Adipocyte (in vitro differentiated cells): ENCODE measurements around the gene SPOCK3.

ENCODE experiments used
- DNase-seq: peaks from one replicate; pipeline ENCODE4 v3.0.0-alpha.2; 2015; ENCODE audit warnings: low read depth
- H3K27me3 ChIP-seq: replicated peaks from 2 replicates; pipeline ENCODE4 v1.7.0; 2013; ENCODE audit warnings: mild to moderate bottlenecking, low read length, moderate library complexity; ENCODE audit not compliant: control insufficient read depth, insufficient read depth
- H3K36me3 ChIP-seq: 2 replicates; pipeline ENCODE4 v1.7.0; 2013; ENCODE audit warnings: low read length, mild to moderate bottlenecking, moderate library complexity; ENCODE audit not compliant: control insufficient read depth, insufficient read depth, severe bottlenecking
- H3K4me1 ChIP-seq: 2 replicates; pipeline ENCODE4 v1.7.0; 2013; ENCODE audit warnings: mild to moderate bottlenecking, low read length, moderate library complexity; ENCODE audit not compliant: control insufficient read depth, insufficient read depth
- H3K4me3 ChIP-seq: 2 replicates; pipeline ENCODE4 v1.7.0; 2013; ENCODE audit warnings: mild to moderate bottlenecking, low read length, moderate library complexity
- H3K9ac ChIP-seq: 2 replicates; pipeline ENCODE4 v1.7.0; 2013; ENCODE audit warnings: mild to moderate bottlenecking, low read length, moderate library complexity
- H3K9me3 ChIP-seq: 2 replicates; pipeline ENCODE4 v1.7.0; 2013; ENCODE audit warnings: mild to moderate bottlenecking, low read length, moderate library complexity; ENCODE audit not compliant: control insufficient read depth

SPOCK3 gene

DNA sequence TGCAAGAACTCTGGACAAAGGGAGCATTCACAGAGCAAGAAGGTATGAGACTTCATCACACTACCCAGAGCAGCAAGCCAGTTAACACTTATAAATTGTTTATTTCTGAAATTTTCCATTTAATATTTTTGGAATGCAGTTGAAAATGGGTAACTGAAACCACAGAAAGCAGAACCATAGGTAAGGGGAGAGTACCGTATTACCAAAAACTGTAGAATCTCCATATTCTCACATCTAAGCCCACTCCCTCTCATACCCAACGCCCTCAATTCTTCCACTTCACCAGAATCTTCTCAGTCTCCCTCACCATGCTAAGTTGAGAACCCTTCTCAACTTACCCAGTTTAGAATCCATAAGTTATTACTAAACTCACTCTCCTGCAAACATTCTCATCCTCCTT, 277.8 kb downstream of the SPOCK3 start:
- no peaks in the 10 kb centered on the region for H3K4me1 ChIP-seq
- no peaks in the 10 kb centered on the region for H3K27me3 ChIP-seq
- no peak for DNase-seq
- no peak overlapping the region for H3K4me3 ChIP-seq
- no peak overlapping the region for H3K9ac ChIP-seq
- H3K36me3 ChIP-seq: no peaks in the 10 kb centered on the region
- no peaks in the 10 kb centered on the region for H3K9me3 ChIP-seq

DNA sequence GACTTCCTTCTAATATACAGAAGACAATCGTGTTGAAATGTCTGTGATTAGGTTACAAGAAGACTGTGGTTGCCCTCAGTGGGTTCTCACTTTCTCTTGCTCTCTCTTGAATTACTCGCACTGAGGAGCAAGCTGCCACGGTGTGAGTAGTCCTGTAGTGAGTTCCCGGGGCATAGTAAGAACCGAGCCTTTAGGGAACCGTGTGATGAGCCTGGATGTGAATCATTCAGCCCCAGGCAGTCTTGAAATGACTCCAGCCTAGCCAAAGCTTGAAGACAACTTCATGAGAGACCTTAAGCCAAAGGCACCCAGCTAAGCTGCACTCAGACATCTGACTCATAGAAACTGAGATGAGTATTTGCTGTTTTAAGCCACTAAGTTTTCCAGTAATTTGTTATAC, 292.7 kb downstream of the SPOCK3 start:
- no peak overlapping the region for H3K9ac ChIP-seq
- no peaks in the 10 kb centered on the region for H3K27me3 ChIP-seq
- H3K9me3 ChIP-seq: no peaks in the 10 kb centered on the region
- H3K4me1 ChIP-seq: no peaks in the 10 kb centered on the region
- no peaks in the 10 kb centered on the region for H3K36me3 ChIP-seq
- DNase-seq: peak; percentile 60
- H3K4me3 ChIP-seq: no peak overlapping the region

DNA sequence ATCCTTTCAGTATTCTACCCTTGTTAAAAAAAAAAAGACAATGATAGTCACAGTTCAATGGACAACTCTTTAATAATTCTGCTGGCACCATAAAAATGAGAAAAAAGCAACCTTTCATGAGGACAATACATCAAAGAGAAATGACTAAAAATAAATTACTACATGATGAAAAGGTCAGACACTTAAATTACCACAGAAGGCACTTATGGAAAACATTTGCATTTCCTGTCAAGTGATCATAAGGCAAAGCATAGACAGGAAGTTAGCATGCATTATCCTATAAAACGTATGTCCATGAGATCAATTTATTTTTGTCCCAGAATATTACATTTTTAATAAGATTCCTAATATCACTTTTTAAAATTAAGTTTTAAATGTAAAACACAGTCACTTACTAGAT, 303.8 kb downstream of the SPOCK3 start:
- H3K9ac ChIP-seq: no peak overlapping the region
- no peak for DNase-seq
- H3K36me3 ChIP-seq: no peaks in the 10 kb centered on the region
- no peaks in the 10 kb centered on the region for H3K27me3 ChIP-seq
- H3K9me3 ChIP-seq: no peaks in the 10 kb centered on the region
- H3K4me1 ChIP-seq: no peaks in the 10 kb centered on the region
- H3K4me3 ChIP-seq: no peak overlapping the region

DNA sequence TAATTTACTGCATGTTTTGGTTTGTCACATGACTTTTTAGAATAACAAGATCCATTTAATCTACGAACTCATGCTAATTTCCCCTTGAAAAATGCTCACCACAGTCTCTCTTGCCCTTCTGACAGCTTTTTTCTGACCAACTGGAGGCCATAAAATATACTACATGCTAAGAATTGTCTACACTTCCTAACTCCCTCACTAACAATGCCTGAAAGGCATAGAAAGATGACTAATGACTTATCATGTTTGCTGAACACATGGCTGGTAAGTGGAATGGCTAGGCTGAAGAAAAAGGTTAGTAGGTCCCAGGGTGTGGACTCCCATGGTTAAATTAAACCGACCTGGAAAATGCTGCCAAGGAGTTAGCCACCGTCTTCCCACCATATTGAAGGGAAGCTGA, 309.9 kb downstream of the SPOCK3 start:
- no peaks in the 10 kb centered on the region for H3K4me1 ChIP-seq
- H3K36me3 ChIP-seq: no peaks in the 10 kb centered on the region
- H3K4me3 ChIP-seq: no peak overlapping the region
- H3K27me3 ChIP-seq: no peaks in the 10 kb centered on the region
- no peak for DNase-seq
- H3K9me3 ChIP-seq: peaks cover 4% of the 10 kb centered on the region
- no peak overlapping the region for H3K9ac ChIP-seq

DNA sequence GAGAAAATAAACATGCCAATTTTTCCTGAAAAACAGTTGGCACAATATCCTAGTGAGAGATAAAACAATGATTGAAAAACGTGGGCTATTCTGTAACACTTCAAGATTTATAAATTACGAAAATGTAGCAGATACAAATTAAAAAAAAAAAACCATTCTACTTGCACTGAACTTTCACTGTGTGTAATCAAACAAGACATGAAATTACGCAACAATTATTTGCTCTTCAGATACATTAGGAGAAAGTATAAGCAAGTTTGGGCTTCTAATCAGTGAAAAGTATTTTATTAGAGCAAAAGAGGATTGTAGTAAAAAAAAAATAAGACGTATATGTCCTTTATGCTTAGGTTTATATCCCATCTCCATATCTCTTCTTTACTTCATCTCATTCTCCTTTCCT, 320.4 kb downstream of the SPOCK3 start:
- DNase-seq: no peak
- no peaks in the 10 kb centered on the region for H3K9me3 ChIP-seq
- no peaks in the 10 kb centered on the region for H3K4me1 ChIP-seq
- no peak overlapping the region for H3K4me3 ChIP-seq
- H3K36me3 ChIP-seq: no peaks in the 10 kb centered on the region
- no peak overlapping the region for H3K9ac ChIP-seq
- no peaks in the 10 kb centered on the region for H3K27me3 ChIP-seq

DNA sequence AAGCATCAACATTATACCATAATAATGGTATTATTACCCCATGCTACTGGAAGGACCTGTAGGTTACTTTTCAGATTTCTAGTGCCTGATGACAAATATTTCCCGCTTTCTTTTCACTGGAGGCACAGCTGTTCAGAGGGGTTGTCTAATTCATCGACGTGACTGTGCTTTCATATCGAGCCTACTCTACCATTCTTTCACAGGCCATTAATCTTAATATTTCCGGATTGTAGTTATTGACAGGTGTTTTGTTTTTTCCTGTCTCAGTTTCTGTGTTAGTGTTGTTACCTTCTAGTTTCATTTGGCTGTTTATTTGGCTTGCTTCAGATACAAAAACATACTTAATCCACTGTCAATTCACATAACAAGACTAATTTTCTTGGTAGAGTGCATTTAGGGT, 330.9 kb downstream of the SPOCK3 start:
- H3K9me3 ChIP-seq: no peaks in the 10 kb centered on the region
- H3K27me3 ChIP-seq: no peaks in the 10 kb centered on the region
- H3K9ac ChIP-seq: no peak overlapping the region
- no peak overlapping the region for H3K4me3 ChIP-seq
- H3K4me1 ChIP-seq: no peaks in the 10 kb centered on the region
- no peaks in the 10 kb centered on the region for H3K36me3 ChIP-seq
- no peak for DNase-seq

DNA sequence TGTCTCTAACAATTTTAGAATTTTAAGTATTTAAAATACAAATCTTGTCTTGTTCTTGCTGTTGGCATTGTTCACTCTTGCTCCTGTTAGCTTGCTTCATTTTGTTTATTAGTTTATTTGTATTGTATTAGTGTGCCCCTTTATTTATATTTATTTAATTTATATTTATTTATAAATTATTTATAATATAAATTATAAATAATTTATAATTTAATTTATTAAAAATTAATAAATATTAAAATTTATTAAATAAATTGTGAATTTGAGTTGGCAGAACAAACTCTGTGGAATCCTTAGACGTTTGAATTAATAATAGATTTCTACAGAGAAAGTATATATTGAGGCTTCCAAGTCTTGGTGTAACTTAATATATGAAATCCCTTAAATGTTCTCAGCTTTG, 331.4 kb downstream of the SPOCK3 start:
- DNase-seq: no peak
- Histone ChIP-seq H3K27me3 (no peaks in the 10 kb centered on the region), H3K9ac (no peak overlapping the region), H3K4me3 (no peak overlapping the region), H3K9me3 (no peaks in the 10 kb centered on the region), H3K4me1 (no peaks in the 10 kb centered on the region), H3K36me3 (no peaks in the 10 kb centered on the region)

DNA sequence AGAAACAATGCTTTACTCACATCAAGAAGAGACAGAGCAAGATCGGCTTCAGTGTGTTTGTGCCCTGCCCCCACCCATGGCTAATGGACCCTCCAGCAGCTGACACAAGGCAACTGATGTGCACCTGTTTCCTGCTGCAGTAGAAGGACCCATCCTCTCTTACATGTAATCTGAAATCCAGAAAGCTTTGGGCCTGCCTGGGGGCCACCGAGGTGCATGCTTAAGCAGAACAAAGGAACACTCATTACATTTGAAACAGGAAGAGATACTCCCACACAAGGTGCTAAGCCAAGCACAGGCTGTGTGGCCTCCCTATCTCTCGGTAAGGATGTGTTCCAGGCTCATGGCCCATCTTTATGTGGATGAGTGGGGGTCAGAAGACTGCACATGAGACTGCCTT, 338.0 kb downstream of the SPOCK3 start:
- Histone ChIP-seq H3K36me3 (no peaks in the 10 kb centered on the region), H3K4me3 (no peak overlapping the region), H3K9me3 (no peaks in the 10 kb centered on the region), H3K27me3 (no peaks in the 10 kb centered on the region), H3K9ac (no peak overlapping the region), H3K4me1 (no peaks in the 10 kb centered on the region)
- DNase-seq: no peak

DNA sequence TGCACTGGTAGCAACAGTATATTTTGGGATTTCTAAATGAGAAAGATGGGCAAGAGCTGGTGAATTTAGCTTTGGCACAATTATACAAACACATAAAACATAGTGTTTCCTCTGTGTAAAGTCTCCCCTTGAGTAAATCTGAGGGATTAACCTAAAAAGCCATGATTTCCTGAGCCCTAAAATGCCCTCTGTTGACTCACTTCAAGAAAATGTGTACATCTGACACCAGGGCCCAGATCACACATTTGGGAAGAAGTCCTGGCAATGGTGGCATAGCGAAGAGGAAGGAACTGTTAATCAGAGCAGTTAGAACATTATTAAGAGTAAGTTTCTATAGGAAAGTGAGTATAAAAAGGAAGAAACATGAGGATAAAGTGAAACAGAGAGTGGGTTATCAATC, 338.5 kb downstream of the SPOCK3 start:
- Histone ChIP-seq H3K27me3 (no peaks in the 10 kb centered on the region), H3K4me1 (no peaks in the 10 kb centered on the region)
- DNase-seq: peak; percentile 3

DNA sequence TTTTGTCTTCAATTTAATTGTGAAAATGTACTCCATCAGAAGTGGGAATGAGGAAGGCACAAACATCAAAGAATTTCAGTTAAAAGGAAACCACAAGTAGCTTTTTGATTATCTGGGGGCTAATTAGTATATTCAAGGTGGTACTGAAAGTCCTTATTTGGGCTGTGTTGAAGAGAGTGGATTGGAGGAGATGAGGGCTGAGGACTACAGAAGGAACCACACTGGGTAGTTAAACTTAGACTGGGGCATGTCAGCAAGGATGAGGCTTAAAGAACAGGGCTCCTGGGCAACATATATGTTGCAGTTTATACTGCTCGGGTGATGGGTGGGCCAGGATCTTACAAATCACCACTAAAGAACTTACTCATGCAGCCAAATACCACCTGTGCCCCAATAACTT, 346.8 kb downstream of the SPOCK3 start:
- Histone ChIP-seq H3K4me1 (no peaks in the 10 kb centered on the region), H3K9me3 (no peaks in the 10 kb centered on the region), H3K9ac (no peak overlapping the region), H3K27me3 (no peaks in the 10 kb centered on the region), H3K4me3 (no peak overlapping the region), H3K36me3 (no peaks in the 10 kb centered on the region)
- no peak for DNase-seq

More for the DNA sequence above, 338.5 kb downstream of the SPOCK3 start:
- no peaks in the 10 kb centered on the region for H3K36me3 ChIP-seq
- H3K4me3 ChIP-seq: no peak overlapping the region
- H3K9me3 ChIP-seq: no peaks in the 10 kb centered on the region
- H3K9ac ChIP-seq: no peak overlapping the region

DNA sequence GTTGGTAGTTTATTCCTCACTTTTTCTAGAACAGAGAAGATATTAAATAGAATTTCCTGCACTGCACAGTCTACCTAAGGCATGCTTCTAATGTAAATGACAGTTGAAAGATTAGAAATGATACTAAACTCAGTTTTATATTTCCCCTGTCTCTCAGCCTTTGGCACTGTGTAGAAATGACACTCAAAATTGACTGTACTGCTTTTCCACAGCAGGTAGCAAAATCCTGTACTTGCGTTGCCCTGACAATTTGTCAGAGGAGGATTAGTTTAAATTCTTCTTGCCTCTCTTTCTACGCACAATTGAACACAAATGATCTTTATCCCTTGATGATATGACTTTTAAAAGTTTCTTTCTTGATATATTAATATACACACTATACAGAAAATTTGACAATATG, 347.6 kb downstream of the SPOCK3 start:
- H3K36me3 ChIP-seq: no peaks in the 10 kb centered on the region
- no peak for DNase-seq
- H3K9ac ChIP-seq: no peak overlapping the region
- H3K9me3 ChIP-seq: no peaks in the 10 kb centered on the region
- H3K4me3 ChIP-seq: no peak overlapping the region
- no peaks in the 10 kb centered on the region for H3K4me1 ChIP-seq
- H3K27me3 ChIP-seq: no peaks in the 10 kb centered on the region

DNA sequence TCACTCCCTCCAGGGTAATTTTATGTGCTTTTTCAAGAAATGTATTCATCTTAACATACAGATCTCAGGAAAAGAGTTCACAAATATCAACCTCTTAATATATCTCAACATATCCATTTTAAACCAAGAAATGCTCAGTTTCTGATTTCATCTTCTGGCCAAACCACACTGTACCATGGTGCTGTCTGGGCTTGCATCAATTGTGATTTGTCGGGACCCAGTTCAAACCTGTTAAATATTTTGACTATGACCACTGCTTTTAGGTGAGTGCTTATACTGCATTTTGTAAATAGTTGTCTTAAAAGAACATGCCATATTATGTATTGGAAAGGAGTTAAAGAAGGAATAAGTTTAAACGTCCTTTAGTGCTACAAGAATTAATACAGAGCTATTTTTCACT, 352.1 kb downstream of the SPOCK3 start:
- no peak for DNase-seq
- Histone ChIP-seq H3K36me3 (no peaks in the 10 kb centered on the region), H3K9ac (no peak overlapping the region), H3K27me3 (no peaks in the 10 kb centered on the region), H3K4me1 (no peaks in the 10 kb centered on the region), H3K4me3 (no peak overlapping the region), H3K9me3 (no peaks in the 10 kb centered on the region)
